GM12801 (cell line): Measurements from ENCODE around the gene RBMXL3.

Experiments used
- CTCF ChIP-seq: IDR thresholded peaks from one replicate; pipeline ENCODE4 v1.5.1; 2011; ENCODE audit warnings: control low read depth; ENCODE audit not compliant: insufficient read length; ENCODE audit errors: extremely low read depth

RBMXL3 gene

GRCh38 chrX:115214605-115215004, 25.4 kb downstream of the RBMXL3 start:
- no peak for TF ChIP-seq CTCF

GRCh38 chrX:115226929-115227328, 37.7 kb downstream of the RBMXL3 start:
- no peak for TF ChIP-seq CTCF

- TF ChIP-seq CTCF = no peak
These were observed 40.3 kb downstream of the RBMXL3 start for GRCh38 chrX:115229337-115230003.

GRCh38 chrX:115232933-115233496, 43.8 kb downstream of the RBMXL3 start:
- TF ChIP-seq CTCF = no peak

- no peak for TF ChIP-seq CTCF
These were observed 44.6 kb downstream of the RBMXL3 start, which contains the start of gene LRCH2 for GRCh38 chrX:115233497-115234455. LRCH2 (minus strand) TSS chrX:115234096; CDS start chrX:115234041, 55 bp downstream.

- TF ChIP-seq CTCF = no peak
These were observed 45.3 kb downstream of the RBMXL3 start for GRCh38 chrX:115234461-115234860.

- no peak for TF ChIP-seq CTCF
These were observed 47.4 kb downstream of the RBMXL3 start for GRCh38 chrX:115236560-115236959.
